Neuronal stem cell (in vitro differentiated cells): ENCODE results near the gene STK38L.

ENCODE experiments used
- DNase-seq: peaks from one replicate; pipeline ENCODE4 v3.0.0-alpha.2; 2013; ENCODE audit warnings: low spot score
- H2AFZ ChIP-seq: one replicate; pipeline ENCODE4 v1.6.1; 2013; ENCODE audit warnings: mild to moderate bottlenecking, low read length, inconsistent platforms
- H2AK5ac ChIP-seq: 2 replicates; pipeline ENCODE4 v1.6.1; 2013; ENCODE audit warnings: low read depth, mild to moderate bottlenecking, inconsistent platforms, low read length, moderate library complexity, mixed read lengths
- H2BK120ac ChIP-seq: 2 replicates; pipeline ENCODE4 v1.6.1; 2013; ENCODE audit warnings: low read depth, mild to moderate bottlenecking, inconsistent platforms, low read length, moderate library complexity, mixed read lengths
- H2BK12ac ChIP-seq: one replicate; pipeline ENCODE4 v1.6.1; 2013; ENCODE audit warnings: low read length, inconsistent platforms
- H2BK15ac ChIP-seq: 2 replicates; pipeline ENCODE4 v1.6.1; 2013; ENCODE audit warnings: mild to moderate bottlenecking, low read length, inconsistent platforms, mixed read lengths
- H2BK5ac ChIP-seq: one replicate; pipeline ENCODE4 v1.6.1; 2013; ENCODE audit warnings: inconsistent platforms, mild to moderate bottlenecking, low read length, moderate library complexity
- H3K14ac ChIP-seq: one replicate; pipeline ENCODE4 v1.6.1; 2013; ENCODE audit warnings: low read length, inconsistent platforms
- H3K18ac ChIP-seq: 2 replicates; pipeline ENCODE4 v1.6.1; 2013; ENCODE audit warnings: low read length, inconsistent platforms
- H3K23ac ChIP-seq: 2 replicates; pipeline ENCODE4 v1.6.1; 2013; ENCODE audit warnings: low read depth, mild to moderate bottlenecking, mixed read lengths, low read length, inconsistent platforms; ENCODE audit not compliant: poor library complexity
- H3K27ac ChIP-seq: replicated peaks from 3 replicates; pipeline ENCODE4 v1.5.1; 2013; ENCODE audit warnings: low read length, inconsistent platforms
- H3K27me3 ChIP-seq, 3 experiments: 2 replicates each; pipeline ENCODE4 v1.6.1; 2013; ENCODE audit warnings: low read length in 3 of 3, mild to moderate bottlenecking in 2 of 3, inconsistent platforms in 1 of 3, low read depth in 1 of 3, mixed read lengths in 1 of 3, moderate library complexity in 1 of 3; ENCODE audit not compliant: control insufficient read depth in 3 of 3, insufficient read depth in 3 of 3
- H3K36me3 ChIP-seq, 2 donors: replicated peaks in 1 of 2; 2 replicates each; pipeline ENCODE4 v1.6.1; 2013; ENCODE audit warnings: low read length in 2 of 2; ENCODE audit not compliant: control insufficient read depth in 2 of 2, insufficient read depth in 2 of 2
- H3K4ac ChIP-seq: 2 replicates; pipeline ENCODE4 v1.6.1; 2013; ENCODE audit warnings: inconsistent platforms, mild to moderate bottlenecking, low read length, moderate library complexity
- H3K4me1 ChIP-seq, 2 donors: 1 replicate in 1 of 2; 2 replicates in 1 of 2; pipeline ENCODE4 v1.6.1; 2013; ENCODE audit warnings: low read length in 2 of 2, low read depth in 1 of 2; ENCODE audit not compliant: control insufficient read depth in 2 of 2, insufficient read depth in 1 of 2
- H3K4me2 ChIP-seq: one replicate; pipeline ENCODE4 v1.6.1; 2013; ENCODE audit warnings: mild to moderate bottlenecking, low read length, inconsistent platforms; ENCODE audit not compliant: insufficient read depth, poor library complexity, severe bottlenecking
- H3K4me3 ChIP-seq, 2 donors: 2 replicates each; pipeline ENCODE4 v1.5.1; 2013; ENCODE audit warnings: low read length in 2 of 2, mild to moderate bottlenecking in 2 of 2, inconsistent platforms in 1 of 2, moderate library complexity in 1 of 2
- H3K79me1 ChIP-seq: one replicate; pipeline ENCODE4 v1.6.1; 2013; ENCODE audit warnings: low read depth, mild to moderate bottlenecking, inconsistent platforms, low read length, moderate library complexity
- H3K9ac ChIP-seq: one replicate; pipeline ENCODE4 v1.6.1; 2013; ENCODE audit warnings: mild to moderate bottlenecking, low read depth, low read length, inconsistent platforms; ENCODE audit not compliant: poor library complexity
- H3K9me3 ChIP-seq, 2 donors: replicated peaks in 1 of 2; 2 replicates each; pipeline versions ENCODE3 to v1.6.1; 2013; ENCODE audit warnings: low read length in 2 of 2, mild to moderate bottlenecking in 2 of 2, inconsistent platforms in 1 of 2, low read depth in 1 of 2, mixed read lengths in 1 of 2, moderate library complexity in 1 of 2; ENCODE audit not compliant: control insufficient read depth in 2 of 2, insufficient read depth in 1 of 2
- H4K8ac ChIP-seq: one replicate; pipeline ENCODE4 v1.6.1; 2013; ENCODE audit warnings: low read depth, mild to moderate bottlenecking, inconsistent platforms, low read length, moderate library complexity
- H4K91ac ChIP-seq: one replicate; pipeline ENCODE4 v1.6.1; 2013; ENCODE audit warnings: low read length, low read depth, mild to moderate bottlenecking, inconsistent platforms; ENCODE audit not compliant: poor library complexity
- WGBS, 2 donors: extraction: QIAGEN DNeasy Blood & Tissue Kit; methylation state at CpG; one replicate each; pipeline ENCODE4 v1.1.7; 2013; ENCODE audit warnings: missing lambda C conversion rate in 2 of 2, mixed read lengths in 1 of 2; ENCODE audit not compliant: insufficient read length in 2 of 2, insufficient replicate concordance in 1 of 2; ENCODE audit errors: extremely low coverage in 2 of 2; 5-methylcytosine and 5-hydroxymethylcytosine counted together

STK38L gene

DNA sequence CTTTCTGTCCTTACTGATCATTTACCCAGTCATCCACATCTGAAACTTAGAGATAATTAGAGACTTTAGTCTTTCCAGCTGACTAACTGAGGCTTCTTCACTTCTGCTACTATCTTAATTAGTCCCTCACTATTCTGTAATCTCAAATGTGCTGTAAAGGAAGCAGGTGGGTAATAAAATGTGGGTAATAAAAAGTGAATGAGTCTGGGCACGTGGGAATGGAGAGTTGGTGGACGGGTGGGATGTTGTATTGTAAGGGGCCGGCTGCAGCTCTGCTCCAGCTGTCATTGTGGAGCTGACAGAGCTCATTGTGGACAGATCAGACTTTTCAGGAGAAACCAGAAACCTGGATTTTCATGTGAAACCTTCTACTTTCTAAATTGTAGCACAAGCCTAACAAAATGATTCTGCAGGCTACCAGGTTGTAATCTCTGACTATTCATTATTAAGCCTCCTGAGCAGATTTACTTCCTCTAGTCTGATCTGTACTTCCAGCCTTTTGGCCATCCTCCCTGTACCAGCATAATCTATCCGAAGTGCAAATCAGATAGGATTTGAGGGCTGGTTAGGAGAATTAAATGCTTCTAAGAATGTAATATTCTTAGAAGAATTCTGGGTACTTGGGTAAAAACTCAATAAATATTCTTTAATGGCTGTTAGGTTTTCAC, 46.5 kb downstream of the STK38L start:
- H3K4me3 ChIP-seq, result no peak overlapping the region
- H3K9ac ChIP-seq, result no peak overlapping the region
- H3K4me1 ChIP-seq, result peaks cover 1 to 18% of the 10 kb centered on the region in 2 donors
- H4K8ac ChIP-seq, result no peak overlapping the region
- no peak overlapping the region for H2BK15ac ChIP-seq
- H2BK12ac ChIP-seq, result no peak overlapping the region
- no peak overlapping the region for H3K4me2 ChIP-seq
- no peak overlapping the region for H3K14ac ChIP-seq
- no peaks in the 10 kb centered on the region for H3K9me3 ChIP-seq
- no peaks in the 10 kb centered on the region for H3K79me1 ChIP-seq
- no peak for DNase-seq
- H3K4ac ChIP-seq, result no peak overlapping the region
- no peak overlapping the region for H3K27ac ChIP-seq
- no peak overlapping the region for H3K23ac ChIP-seq
- no CpG with 5 or more reads among the region's 4 CpGs for WGBS, 2 donors
- no peak overlapping the region for H2BK5ac ChIP-seq
- no peak overlapping the region for H2AFZ ChIP-seq
- H4K91ac ChIP-seq, result no peak overlapping the region
- H2AK5ac ChIP-seq, result no peak overlapping the region
- no peaks in the 10 kb centered on the region for H3K36me3 ChIP-seq
- no peaks in the 10 kb centered on the region for H3K27me3 ChIP-seq
- H3K18ac ChIP-seq, result no peak overlapping the region
- H2BK120ac ChIP-seq, result no peak overlapping the region

- H3K9me3 ChIP-seq, result no peaks in the 10 kb centered on the region
- no peak overlapping the region for H4K8ac ChIP-seq
- no peak overlapping the region for H3K14ac ChIP-seq
- no peaks in the 10 kb centered on the region for H3K36me3 ChIP-seq
- peaks cover 1 to 17% of the 10 kb centered on the region in 2 donors for H3K4me1 ChIP-seq
- no peak overlapping the region for H2BK12ac ChIP-seq
- no peaks in the 10 kb centered on the region for H3K79me1 ChIP-seq
- DNase-seq, result no peak
- no peak overlapping the region for H3K9ac ChIP-seq
- no CpG with 5 or more reads among the region's 1 CpG for WGBS, 2 donors
- H3K23ac ChIP-seq, result no peak overlapping the region
- no peak overlapping the region for H3K4ac ChIP-seq
- H3K4me3 ChIP-seq, result no peak overlapping the region
- no peak overlapping the region for H3K27ac ChIP-seq
- H2AFZ ChIP-seq, result no peak overlapping the region
- no peak overlapping the region for H2AK5ac ChIP-seq
- H2BK5ac ChIP-seq, result no peak overlapping the region
- no peak overlapping the region for H2BK15ac ChIP-seq
- H2BK120ac ChIP-seq, result no peak overlapping the region
- no peak overlapping the region for H3K4me2 ChIP-seq
- no peak overlapping the region for H3K18ac ChIP-seq
- H4K91ac ChIP-seq, result no peak overlapping the region
- no peaks in the 10 kb centered on the region for H3K27me3 ChIP-seq
Measured at GRCh38 chr12:27291862-27292261, 47.8 kb downstream of the STK38L start.

DNA sequence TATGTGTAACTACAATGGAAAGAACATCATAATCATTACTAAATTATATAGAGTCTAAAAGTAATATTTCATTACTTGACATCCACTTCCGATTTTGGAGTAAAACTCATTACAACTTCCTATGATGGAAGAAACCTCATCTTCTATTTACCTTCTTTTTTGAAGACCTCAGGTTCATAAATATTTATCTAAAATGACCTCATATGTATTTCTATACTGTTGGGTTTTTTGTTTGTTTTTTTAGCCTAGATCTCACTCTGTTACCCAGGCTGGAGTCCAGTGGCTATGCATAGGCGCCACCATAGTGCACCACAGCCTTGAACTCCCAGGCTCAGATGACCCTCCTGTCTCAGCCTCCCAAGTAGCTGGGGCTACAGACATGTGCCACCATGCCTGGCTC, 48.6 kb downstream of the STK38L start:
- Histone ChIP-seq H3K27me3 (no peaks in the 10 kb centered on the region), H2BK12ac (no peak overlapping the region), H3K18ac (no peak overlapping the region), H4K91ac (no peak overlapping the region), H2AFZ (no peak overlapping the region), H2BK5ac (no peak overlapping the region), H3K4me2 (no peak overlapping the region), H3K23ac (no peak overlapping the region), H2AK5ac (no peak overlapping the region), H3K14ac (no peak overlapping the region), H2BK120ac (no peak overlapping the region), H3K4me3 (no peak overlapping the region), H3K9ac (no peak overlapping the region), H3K4ac (no peak overlapping the region), H3K27ac (no peak overlapping the region), H3K79me1 (no peaks in the 10 kb centered on the region), H3K9me3 (no peaks in the 10 kb centered on the region), H4K8ac (no peak overlapping the region), H3K36me3 (peaks cover 0 to 8% of the 10 kb centered on the region in 2 donors), H2BK15ac (no peak overlapping the region), H3K4me1 (peaks cover 1 to 17% of the 10 kb centered on the region in 2 donors)
- DNase-seq, result no peak
- WGBS, 2 donors, result no CpG with 5 or more reads among the region's 2 CpGs

DNA sequence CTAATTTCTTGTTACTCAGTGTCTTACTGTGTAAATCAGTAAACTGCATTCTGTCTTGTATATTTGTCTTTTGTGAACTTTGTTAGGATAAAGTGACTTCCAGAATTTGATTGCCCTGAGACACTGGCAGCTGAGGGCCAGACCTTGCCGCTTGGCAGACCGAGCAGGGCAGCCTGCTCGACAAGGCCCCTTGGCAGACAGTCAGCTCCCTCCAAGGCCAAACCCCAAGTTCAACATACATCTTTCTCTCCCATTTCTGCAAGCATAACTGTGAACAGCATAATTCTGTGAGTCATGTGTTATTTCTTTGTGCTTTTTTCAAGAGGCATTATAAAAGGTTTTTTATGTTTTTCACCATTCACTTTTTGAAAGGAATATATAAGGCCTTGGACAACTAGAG, 49.4 kb downstream of the STK38L start:
- H3K4me3 ChIP-seq, result no peak overlapping the region
- H3K79me1 ChIP-seq, result no peaks in the 10 kb centered on the region
- no peak overlapping the region for H2AFZ ChIP-seq
- H3K18ac ChIP-seq, result no peak overlapping the region
- peaks cover 0 to 3% of the 10 kb centered on the region in 2 donors for H3K9me3 ChIP-seq
- no peak overlapping the region for H4K8ac ChIP-seq
- H3K9ac ChIP-seq, result no peak overlapping the region
- H2BK5ac ChIP-seq, result no peak overlapping the region
- WGBS, 2 donors, result no CpG with 5 or more reads among the region's 3 CpGs
- H3K4me1 ChIP-seq, result peaks cover 1 to 17% of the 10 kb centered on the region in 2 donors
- H3K14ac ChIP-seq, result no peak overlapping the region
- no peak for DNase-seq
- no peaks in the 10 kb centered on the region for H3K27me3 ChIP-seq
- H3K4ac ChIP-seq, result no peak overlapping the region
- peaks cover 0 to 15% of the 10 kb centered on the region in 2 donors for H3K36me3 ChIP-seq
- no peak overlapping the region for H3K23ac ChIP-seq
- H2BK120ac ChIP-seq, result no peak overlapping the region
- H2AK5ac ChIP-seq, result no peak overlapping the region
- no peak overlapping the region for H2BK12ac ChIP-seq
- no peak overlapping the region for H2BK15ac ChIP-seq
- H4K91ac ChIP-seq, result no peak overlapping the region
- no peak overlapping the region for H3K27ac ChIP-seq
- no peak overlapping the region for H3K4me2 ChIP-seq
